Endodermal cell (in vitro differentiated cells): ENCODE results near the gene TPMT. TPM values are rescaled to one million over a fixed set of nuclear protein-coding genes. Genes with fewer than 3 reads are reported as not detected.

Experiments
- DNase-seq: peaks from one replicate; pipeline ENCODE4 v3.0.0-alpha.2; 2017
- H3K27ac ChIP-seq: 2 replicates; pipeline ENCODE4 v1.5.1; 2013; ENCODE audit warnings: mild to moderate bottlenecking, low read depth, low read length, moderate library complexity
- H3K27me3 ChIP-seq: 2 replicates; pipeline ENCODE4 v1.6.1; 2013; ENCODE audit warnings: mild to moderate bottlenecking, low read length, moderate library complexity; ENCODE audit not compliant: insufficient read depth, control insufficient read depth, poor library complexity, severe bottlenecking
- H3K36me3 ChIP-seq: 2 replicates; pipeline ENCODE4 v1.7.0; 2013; ENCODE audit warnings: mild to moderate bottlenecking, low read length, moderate library complexity; ENCODE audit not compliant: control insufficient read depth, insufficient read depth
- H3K4me1 ChIP-seq: one replicate; pipeline ENCODE4 v1.7.0; 2013; ENCODE audit warnings: low read length; ENCODE audit not compliant: control insufficient read depth, insufficient read depth
- H3K4me3 ChIP-seq: 2 replicates; pipeline ENCODE4 v1.5.1; 2013; ENCODE audit warnings: mild to moderate bottlenecking, low read length, moderate library complexity
- H3K9ac ChIP-seq: 2 replicates; pipeline ENCODE4 v1.6.1; 2013; ENCODE audit warnings: mild to moderate bottlenecking, low read length, moderate library complexity; ENCODE audit not compliant: poor library complexity, severe bottlenecking; ENCODE audit errors: extremely low read depth
- H3K9me3 ChIP-seq: 2 replicates; pipeline ENCODE4 v1.6.1; 2013; ENCODE audit warnings: mild to moderate bottlenecking, low read length, moderate library complexity; ENCODE audit not compliant: control insufficient read depth
- H3K27ac Mint-ChIP-seq: 2 replicates; pipeline ENCODE4 v1.8.0; 2020; ENCODE audit warnings: mixed read lengths
- H3K27me3 Mint-ChIP-seq: 2 replicates; pipeline ENCODE4 v1.8.0; 2021; ENCODE audit warnings: mild to moderate bottlenecking, mixed read lengths; ENCODE audit not compliant: insufficient read depth
- H3K36me3 Mint-ChIP-seq: 2 replicates; pipeline ENCODE4 v1.8.0; 2020; ENCODE audit warnings: low read depth, mixed read lengths
- H3K4me1 Mint-ChIP-seq: 2 replicates; pipeline ENCODE4 v1.8.0; 2020; ENCODE audit warnings: mixed read lengths
- H3K4me3 Mint-ChIP-seq: 2 replicates; pipeline ENCODE4 v1.8.0; 2020; ENCODE audit warnings: mild to moderate bottlenecking, moderate library complexity, mixed read lengths
- H3K9me3 Mint-ChIP-seq: 2 replicates; pipeline ENCODE4 v1.8.0; 2020; ENCODE audit warnings: mild to moderate bottlenecking, mixed read lengths
- CTCF ChIP-seq: fragments of 200-600 bp; sonication (generic); conservative IDR thresholded peaks from 2 replicates; pipeline ENCODE4 v1.5.0; 2021; ENCODE audit warnings: antibody characterized with exemption, mild to moderate bottlenecking
- WGBS, 2 experiments: methylation state at CpG; one replicate each; pipeline versions ENCODE4 v1.1.5 to v1.1.7; 2013; ENCODE audit warnings: missing lambda C conversion rate in 2 of 2, mixed read lengths in 1 of 2; ENCODE audit not compliant: insufficient coverage in 1 of 2, insufficient read length in 1 of 2; 5-methylcytosine and 5-hydroxymethylcytosine counted together
- long read RNA-seq, 4 experiments: library from polyadenylated mRNA in 2 of 4; library from RNA in 1 of 4; library from capped mRNA in 1 of 4; stranded (forward) in 3 of 4; unstranded in 1 of 4; transcript quantifications; one replicate each; pipeline ENCODE4 v2.0.0, GENCODE V29; 2020 to 2021; ENCODE audit warnings: inconsistent platforms in 1 of 4
- polyA plus RNA-seq, 2 experiments: library from polyadenylated mRNA; stranded (reverse); fragments of 50-300 nt; gene quantifications; one replicate each; pipeline ENCODE4 v1.2.3, GENCODE V29; 2013
- total RNA-seq, 2 donors: library from RNA; stranded (reverse); fragmentation: NEBNext Ultra II Directional in 1 of 2; extraction: Animal tissue kit (Norgen Biotek cat#: 25700) in 1 of 2; gene quantifications; 2 replicates in 1 of 2; 3 replicates in 1 of 2; pipeline ENCODE4 v1.2.1, GENCODE V29; 2021

The TPMT gene
- 10 to 100 TPM; 14.0 to 15.8 TPM for total RNA-seq
- 11.1 TPM for polyA plus RNA-seq (2013, experiment 1 of 2)
- polyA plus RNA-seq (2013, experiment 2 of 2), result 10.3 TPM
- long read RNA-seq, experiment 1, transcript TPMT-201 (9 exons, 3,181 nt), result major isoform, 7 of 21 reads
- long read RNA-seq, experiment 1, partial matches to known transcripts, result 3 of 21 reads
- long read RNA-seq, experiment 1, other reads (novel, unspliced or antisense), result 11 of 21 reads
- long read RNA-seq, experiment 2, transcript TPMT-201 (9 exons, 3,181 nt), result major isoform, 51 of 66 reads
- long read RNA-seq, experiment 2, partial matches to known transcripts, result 3 of 66 reads
- long read RNA-seq, experiment 2, other reads (novel, unspliced or antisense), result 12 of 66 reads
- long read RNA-seq, experiment 3, transcript TPMT-201 (9 exons, 3,181 nt), result major isoform, 96 of 122 reads
- long read RNA-seq, experiment 3, partial matches to known transcripts, result 3 of 122 reads
- long read RNA-seq, experiment 3, other reads (novel, unspliced or antisense), result 23 of 122 reads
- long read RNA-seq, experiment 4, transcript TPMT-201 (9 exons, 3,181 nt), result major isoform, 109 of 133 reads
- long read RNA-seq, experiment 4, partial matches to known transcripts, result 3 of 133 reads
- long read RNA-seq, experiment 4, other reads (novel, unspliced or antisense), result 21 of 133 reads

- H3K4me3 Mint-ChIP-seq, result peak within 1 kb of the TSS; percentile 95
- Histone ChIP-seq H3K36me3 (peaks cover 8% of the 10 kb centered on the region), H3K4me3 (peak within 1 kb of the TSS; percentile 91), H3K4me1 (peaks cover 8% of the 10 kb centered on the region), H3K9me3 (no peaks in the 10 kb centered on the region), H3K27ac (peak within 1 kb of the TSS; percentile 53), H3K9ac (peak within 1 kb of the TSS; percentile 80), H3K27me3 (no peaks in the 10 kb centered on the region)
- peaks cover 13% of the 10 kb centered on the region for H3K36me3 Mint-ChIP-seq
- WGBS, 2 experiments, result 0% methylated on average over 10 to 34 of the region's 34 CpGs
- no peak for TF ChIP-seq CTCF
- DNase-seq, result no peak
- peak within 1 kb of the TSS; percentile 100 for H3K27ac Mint-ChIP-seq
- no peaks in the 10 kb centered on the region for H3K27me3 Mint-ChIP-seq
- no peaks in the 10 kb centered on the region for H3K9me3 Mint-ChIP-seq
- H3K4me1 Mint-ChIP-seq, result peaks cover 27% of the 10 kb centered on the region
Observed at GRCh38 chr6:18154507-18155149, at the start of gene TPMT. TPMT (minus strand) TSS chr6:18155077; CDS start chr6:18149127, 5,950 bp downstream.

- no peaks in the 10 kb centered on the region for H3K4me1 ChIP-seq
- Mint-ChIP-seq H3K36me3 (peaks cover 36% of the 10 kb centered on the region), H3K4me3 (no peak overlapping the region), H3K27me3 (no peaks in the 10 kb centered on the region), H3K4me1 (peaks cover 3% of the 10 kb centered on the region), H3K27ac (peak overlapping the region; percentile 24), H3K9me3 (no peaks in the 10 kb centered on the region)
- no peak for TF ChIP-seq CTCF
- no peak overlapping the region for H3K9ac ChIP-seq
- 92 to 93% methylated on average over 2 to 6 of the region's 6 CpGs for WGBS, 2 experiments
- peak; percentile 33 for DNase-seq
- H3K27me3 ChIP-seq, result no peaks in the 10 kb centered on the region
- no peak overlapping the region for H3K27ac ChIP-seq
- peaks cover 10% of the 10 kb centered on the region for H3K36me3 ChIP-seq
- no peaks in the 10 kb centered on the region for H3K9me3 ChIP-seq
- no peak overlapping the region for H3K4me3 ChIP-seq
Observed at GRCh38 chr6:18203786-18204185, 48.9 kb upstream of the TPMT start.

GRCh38 chr6:18192026-18192425, 37.1 kb upstream of the TPMT start:
- no peak for TF ChIP-seq CTCF
- WGBS, 2 experiments, result 94 to 96% methylated on average over 2 to 3 of the region's 3 CpGs
- Histone ChIP-seq H3K27ac (no peak overlapping the region), H3K27me3 (no peaks in the 10 kb centered on the region), H3K4me3 (no peak overlapping the region), H3K36me3 (peaks cover 10% of the 10 kb centered on the region), H3K9me3 (no peaks in the 10 kb centered on the region), H3K9ac (no peak overlapping the region), H3K4me1 (peaks cover 3% of the 10 kb centered on the region)
- Mint-ChIP-seq H3K4me1 (peaks cover 13% of the 10 kb centered on the region), H3K4me3 (no peak overlapping the region), H3K36me3 (peaks cover 34% of the 10 kb centered on the region), H3K9me3 (no peaks in the 10 kb centered on the region), H3K27me3 (no peaks in the 10 kb centered on the region), H3K27ac (no peak overlapping the region)
- DNase-seq, result no peak
